SH-SY5Y (cell line): ENCODE results near the gene ELMO1.

Source experiments
- GATA2 ChIP-seq: IDR thresholded peaks from 2 replicates; pipeline ENCODE4 v1.6.1; 2011; ENCODE audit warnings: mild to moderate bottlenecking, low read depth, low read length
- GATA3 ChIP-seq: IDR thresholded peaks from 2 replicates; pipeline ENCODE4 v1.6.1; 2011; ENCODE audit warnings: low read depth, mild to moderate bottlenecking, low read length, moderate library complexity

GRCh38 chr7:36957620-36958019, 491.0 kb downstream of the ELMO1 start:
- no peak for TF ChIP-seq GATA3
- no peak for TF ChIP-seq GATA2
